ENCODE data around the gene PCDH15.
"Not testable (repeated sequence)": the region's sequence is repeated elsewhere in the genome, so short reads cannot be mapped to it uniquely, and the experiment has no call there.

PCDH15 gene

GRCh38 chr10:53952698-53953630 lies 848.1 kb downstream of the PCDH15 start:
- H3K4me3 ChIP-seq (ENCODE audit: low read depth, low read length): no peak overlapping the region
- no peak for DNase-seq (ENCODE audit: low read depth)

GRCh38 chr10:53939654-53940053 lies 861.4 kb downstream of the PCDH15 start:
- no peak overlapping the region for H3K4me3 ChIP-seq (ENCODE audit: low read depth, low read length)
- no peak for TF ChIP-seq CTCF (IDR thresholded peaks at IDR 0.05; ENCODE audit: control insufficient read depth, extremely low read depth, insufficient read depth)

More at GRCh38 chr10:53952698-53953630, 848.1 kb downstream of the PCDH15 start:
- TF ChIP-seq CTCF (IDR thresholded peaks at IDR 0.05; ENCODE audit: control insufficient read depth, extremely low read depth, insufficient read depth): no peak

GRCh38 chr10:53930648-53931047 lies 870.4 kb downstream of the PCDH15 start:
- H3K4me3 ChIP-seq (ENCODE audit: low read depth, low read length): no peak overlapping the region
- DNase-seq (ENCODE audit: low read depth): no peak
- TF ChIP-seq CTCF (IDR thresholded peaks at IDR 0.05; ENCODE audit: control insufficient read depth, extremely low read depth, insufficient read depth): no peak

More at GRCh38 chr10:53939654-53940053, 861.4 kb downstream of the PCDH15 start:
- no peak for DNase-seq (ENCODE audit: low read depth)

GRCh38 chr10:53924051-53924700 lies 876.9 kb downstream of the PCDH15 start:
- DNase-seq (ENCODE audit: low read depth); H3K4me3 ChIP-seq (ENCODE audit: low read depth, low read length): not testable (repeated sequence)

GRCh38 chr10:53918755-53919154 lies 882.3 kb downstream of the PCDH15 start:
- no peak for TF ChIP-seq CTCF (IDR thresholded peaks at IDR 0.05; ENCODE audit: control insufficient read depth, extremely low read depth, insufficient read depth)
- H3K4me3 ChIP-seq (ENCODE audit: low read depth, low read length): no peak overlapping the region
- DNase-seq (ENCODE audit: low read depth): no peak

- no peak for DNase-seq (ENCODE audit: low read depth)
- TF ChIP-seq CTCF (IDR thresholded peaks at IDR 0.05; ENCODE audit: control insufficient read depth, extremely low read depth, insufficient read depth): no peak
- no peak overlapping the region for H3K4me3 ChIP-seq (ENCODE audit: low read depth, low read length)
These were observed 891.2 kb downstream of the PCDH15 start for GRCh38 chr10:53909791-53910190.

- no peak for DNase-seq (ENCODE audit: low read depth)
- H3K4me3 ChIP-seq (ENCODE audit: low read depth, low read length): no peak overlapping the region
- no peak for TF ChIP-seq CTCF (IDR thresholded peaks at IDR 0.05; ENCODE audit: control insufficient read depth, extremely low read depth, insufficient read depth)
These were observed 896.4 kb downstream of the PCDH15 start for GRCh38 chr10:53904506-53905241.
